RPMI7951 (cell line): ENCODE data around the gene TGM4. TPM values are rescaled to one million over a fixed set of nuclear protein-coding genes. Genes with fewer than 3 reads are reported as not detected.
"Not testable (repeated sequence)": the region's sequence is repeated elsewhere in the genome, so short reads cannot be mapped to it uniquely, and the experiment has no call there.

Source experiments
- DNase-seq: peaks from one replicate; pipeline ENCODE4 v3.0.0-alpha.2; 2012; ENCODE audit warnings: low read depth
- total RNA-seq: library from RNA; depleted of rRNA; stranded (reverse); fragments of >200 nt; shearing (Covaris generic); gene quantifications from 2 replicates; pipeline ENCODE4 v1.2.3, GENCODE V29; 2014; rRNA removed

TGM4 gene
- under 0.01 TPM in 1 of 2 replicates, not detected in the other for total RNA-seq

DNA sequence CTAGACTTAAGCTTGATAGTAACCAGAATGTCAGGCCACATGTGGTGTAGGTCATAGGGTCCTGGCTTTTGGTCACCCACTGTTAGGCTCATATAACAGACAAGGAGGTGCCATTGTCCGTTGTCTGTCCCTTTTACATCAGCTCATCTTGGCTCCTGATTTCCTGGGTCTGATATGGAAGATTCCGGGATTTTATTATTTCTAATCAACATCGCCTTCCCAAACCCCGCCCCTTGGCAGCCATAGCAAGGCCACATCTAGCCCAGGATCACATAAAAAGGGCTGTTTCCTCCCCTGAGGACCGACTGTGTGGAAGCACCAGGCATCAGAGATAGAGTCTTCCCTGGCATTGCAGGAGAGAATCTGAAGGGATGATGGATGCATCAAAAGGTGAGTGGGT, at the start of gene TGM4:
TSS of gene TGM4 (plus strand) at position 301 of the 400 bp plus-strand sequence. CDS start at position 372, 71 bp downstream.
- DNase-seq: no peak

DNA sequence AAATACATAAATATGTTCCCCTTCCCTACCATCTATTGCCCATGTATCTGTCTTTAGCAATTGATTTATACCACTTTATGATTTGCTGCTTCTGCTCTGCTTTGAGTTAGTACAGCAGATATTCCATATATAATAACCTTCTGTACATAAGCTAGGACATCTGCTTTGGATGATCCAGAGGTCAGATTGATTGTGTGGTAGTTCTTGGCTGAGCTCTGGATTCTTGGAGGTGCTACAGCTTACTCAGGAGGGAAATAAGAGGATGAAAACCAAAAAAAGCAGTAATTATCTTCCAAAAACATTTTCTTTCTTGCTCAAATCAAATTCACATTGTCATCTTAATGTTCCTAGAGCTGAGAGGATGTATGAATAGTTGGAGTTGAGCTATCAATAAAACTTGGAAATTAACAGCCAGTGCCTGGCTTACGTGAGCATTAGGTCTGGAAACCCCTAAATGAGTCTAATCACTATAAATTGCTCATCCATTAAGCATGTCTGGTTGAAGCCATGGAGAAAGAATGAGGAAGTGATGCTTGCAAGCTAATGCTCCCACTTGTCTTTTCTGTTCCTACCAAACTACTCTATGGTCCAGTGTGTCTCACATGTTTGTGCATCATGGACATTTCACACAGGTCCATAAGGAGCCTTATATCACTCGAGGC, 49.0 kb upstream of the TGM4 start:
- DNase-seq: no peak

DNA sequence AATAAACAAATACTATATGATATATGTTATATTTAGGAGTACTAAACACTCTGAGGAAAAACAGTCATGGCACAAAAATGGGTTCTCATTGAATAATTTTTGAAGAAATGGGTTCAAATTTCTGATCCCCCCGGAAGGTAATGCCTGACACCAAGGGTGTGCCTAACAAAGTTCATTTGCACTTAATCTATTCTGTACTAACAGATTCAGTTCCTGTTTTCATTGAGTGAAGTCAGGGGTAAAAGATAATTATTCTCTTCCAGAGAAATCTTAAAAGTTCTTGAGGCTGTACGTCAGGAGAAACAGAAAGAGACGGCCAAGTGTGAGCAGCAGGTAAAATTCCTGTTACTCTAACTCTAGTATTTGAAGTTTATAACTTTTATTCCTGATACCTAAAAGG, 47.2 kb upstream of the TGM4 start:
- no peak for DNase-seq

DNA sequence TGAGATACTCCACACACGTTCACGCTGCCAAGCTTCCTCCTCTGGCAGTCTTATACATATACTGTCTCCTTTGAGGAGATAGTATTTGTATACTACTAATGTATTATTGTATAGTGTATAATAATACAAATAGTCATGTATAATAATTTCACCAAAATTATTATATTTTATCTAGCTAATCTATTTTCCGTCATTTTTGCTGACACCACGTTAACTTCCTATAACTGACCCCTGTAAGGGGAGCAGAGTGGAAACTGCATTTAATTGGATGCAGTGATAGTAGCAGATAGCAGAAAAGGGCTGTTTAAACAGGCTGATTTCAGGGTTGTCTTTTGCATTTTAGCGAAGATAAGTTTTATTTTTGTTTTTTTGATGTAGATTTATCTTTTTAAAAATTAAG, 43.2 kb upstream of the TGM4 start:
- DNase-seq: no peak

DNA sequence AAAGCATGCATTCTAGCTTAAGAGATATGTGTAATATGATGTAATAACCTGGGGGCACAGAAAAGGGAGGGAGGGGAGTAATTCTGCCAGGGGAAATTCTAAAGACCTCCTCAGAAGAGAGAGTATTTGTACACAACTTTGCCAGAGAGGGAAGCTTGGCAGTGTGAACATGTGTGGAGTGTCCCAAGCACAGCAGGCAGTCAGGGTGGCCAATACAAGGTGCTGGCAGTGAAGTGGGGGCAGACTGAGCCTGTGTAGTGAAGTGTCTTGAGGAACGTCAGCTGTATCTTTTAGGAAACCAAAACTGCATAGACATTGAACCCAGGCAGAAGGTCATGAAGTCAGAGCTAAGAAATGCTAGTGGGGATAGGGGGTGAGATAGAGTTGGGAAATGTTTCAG, 42.4 kb upstream of the TGM4 start:
- no peak for DNase-seq

DNA sequence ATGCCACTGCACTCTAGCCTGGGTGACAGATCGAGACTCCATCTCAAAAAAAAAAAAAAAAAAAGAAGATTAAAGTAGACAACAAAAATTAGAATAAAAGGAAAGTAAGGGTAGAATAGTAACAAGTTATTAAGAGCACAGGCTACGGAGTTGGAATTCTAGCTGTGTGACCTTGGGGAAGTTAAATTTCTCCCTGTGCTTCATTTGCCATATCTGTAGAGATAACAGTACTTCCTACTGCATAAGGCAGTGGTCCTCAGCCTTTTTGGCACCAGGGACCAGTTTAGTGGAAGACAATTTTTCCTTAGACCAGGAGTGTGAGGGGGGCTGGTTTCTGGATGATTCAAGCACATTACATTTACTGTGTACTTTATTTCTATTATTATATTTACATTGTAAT, 41.4 kb upstream of the TGM4 start:
- DNase-seq: no peak

DNA sequence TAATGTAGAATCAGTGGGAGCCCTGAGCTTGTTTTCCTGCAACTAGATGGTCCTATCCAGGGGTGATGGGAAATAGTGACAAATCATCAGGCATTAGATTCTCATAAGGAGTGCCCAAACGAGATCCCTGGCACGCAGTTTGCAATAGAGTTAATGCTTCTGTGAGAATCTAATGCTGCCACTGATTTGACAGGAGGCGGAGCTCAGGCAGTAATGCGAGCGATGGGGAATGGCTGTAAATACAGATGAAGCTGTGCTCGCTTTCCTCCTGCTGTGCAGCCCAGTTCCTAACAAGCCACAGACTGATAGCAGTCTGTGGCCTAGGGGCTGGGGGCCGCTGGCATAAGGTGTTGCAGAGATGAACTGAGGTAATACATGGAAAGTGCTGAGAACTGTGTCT, 41.0 kb upstream of the TGM4 start:
- no peak for DNase-seq

DNA sequence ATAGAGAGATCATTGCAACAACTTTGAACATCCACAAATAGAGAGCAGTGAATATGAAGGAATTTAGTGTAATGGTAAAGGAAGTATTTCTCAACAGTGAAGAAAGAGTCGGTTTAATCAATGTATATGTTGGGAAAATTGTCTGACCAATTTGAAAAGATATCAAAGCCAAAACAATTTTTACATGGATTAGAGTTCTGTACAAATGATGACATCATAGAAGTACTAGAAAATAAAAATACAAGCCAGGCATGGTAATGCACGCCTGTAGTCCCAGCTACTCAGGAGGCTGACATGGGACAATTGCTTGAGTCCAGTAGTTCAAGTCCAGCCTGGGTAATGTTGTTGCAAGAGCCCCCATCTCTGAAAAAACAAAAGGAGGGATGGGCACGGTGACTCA, 38.7 kb upstream of the TGM4 start:
- DNase-seq: no peak

DNA sequence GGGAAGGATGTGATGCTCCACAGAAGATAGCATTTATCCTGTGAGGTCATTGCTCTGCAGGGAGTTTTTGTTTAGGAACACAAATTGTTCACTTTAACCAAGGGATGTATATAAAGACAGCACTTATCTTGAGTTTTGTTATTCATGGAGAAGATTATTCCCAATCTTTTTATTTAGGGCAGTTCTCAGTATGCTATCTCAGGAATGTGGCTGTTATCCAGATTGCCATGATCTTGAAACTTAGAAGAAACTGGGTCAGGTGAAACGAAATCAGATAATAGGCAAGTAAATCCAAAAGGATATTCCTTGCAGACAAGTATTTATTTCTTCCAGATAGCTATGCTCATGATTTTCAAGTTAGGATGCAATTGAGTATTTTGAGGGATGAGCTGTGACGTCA, 32.0 kb upstream of the TGM4 start:
- DNase-seq: no peak

DNA sequence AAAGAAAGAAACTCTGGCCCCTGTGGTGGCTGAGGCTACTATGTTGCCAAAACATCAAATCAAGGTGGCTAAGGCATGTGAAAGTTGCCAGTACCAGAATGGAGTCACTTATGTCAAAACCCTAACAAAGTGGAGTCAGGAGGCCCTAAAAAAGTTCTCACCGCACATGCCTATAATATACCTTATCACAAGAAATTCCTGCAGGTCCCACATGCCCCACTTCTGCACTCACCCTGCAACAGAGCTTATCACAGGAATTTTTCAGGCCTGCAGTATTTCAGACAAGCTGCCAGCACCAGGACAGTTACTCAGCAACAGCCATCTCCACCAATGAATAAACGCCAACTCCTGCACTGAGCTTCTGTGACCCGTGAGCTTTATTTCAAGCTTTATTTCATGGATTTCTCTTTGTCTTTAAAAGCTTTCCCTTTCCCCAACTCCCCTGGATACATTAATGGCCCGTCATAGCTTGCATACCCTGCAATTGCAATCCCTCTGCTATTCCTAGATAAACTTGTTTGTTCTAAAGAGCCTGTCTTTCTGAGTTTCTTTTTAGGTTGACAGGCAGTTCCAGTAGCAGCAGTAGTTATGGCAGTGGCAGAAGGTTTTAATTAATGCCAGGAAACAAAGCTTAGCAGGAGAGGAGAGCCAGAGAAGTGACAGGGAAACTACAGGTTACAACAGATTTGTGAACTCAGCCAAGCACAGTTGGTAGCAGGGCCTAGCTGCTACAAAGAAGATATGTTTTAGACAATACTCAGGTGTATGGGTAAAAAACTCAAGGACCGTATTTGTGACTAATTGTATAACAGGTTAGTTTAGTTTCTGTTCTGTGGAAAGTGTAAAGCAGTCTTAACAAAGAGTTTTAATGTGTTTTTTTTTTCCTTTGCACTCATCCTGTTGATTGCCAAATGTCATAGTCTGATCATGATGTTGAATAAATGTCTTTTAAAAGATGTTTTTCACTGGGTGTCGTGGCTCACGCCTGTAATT, 28.6 kb upstream of the TGM4 start:
- no peak for DNase-seq

DNA sequence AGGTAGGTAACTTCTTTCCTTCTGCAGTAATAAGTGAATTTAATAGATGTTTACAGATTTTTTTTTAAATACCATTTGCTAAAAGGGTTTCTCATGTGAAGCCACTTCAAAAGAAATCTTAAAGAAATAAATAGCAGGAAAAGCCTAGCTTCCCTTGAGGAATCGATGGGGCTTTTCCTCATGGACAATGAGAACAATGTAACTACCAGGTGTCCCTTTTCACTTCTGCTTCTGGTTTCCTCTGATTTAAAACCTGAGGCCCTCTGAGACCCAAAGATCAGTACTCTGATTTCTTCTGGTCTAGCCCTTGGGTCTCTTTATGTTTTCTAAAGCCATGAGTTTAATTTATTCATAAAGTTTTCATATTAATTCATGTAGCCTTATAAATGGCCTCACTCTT, 25.8 kb upstream of the TGM4 start:
- DNase-seq: no peak

DNA sequence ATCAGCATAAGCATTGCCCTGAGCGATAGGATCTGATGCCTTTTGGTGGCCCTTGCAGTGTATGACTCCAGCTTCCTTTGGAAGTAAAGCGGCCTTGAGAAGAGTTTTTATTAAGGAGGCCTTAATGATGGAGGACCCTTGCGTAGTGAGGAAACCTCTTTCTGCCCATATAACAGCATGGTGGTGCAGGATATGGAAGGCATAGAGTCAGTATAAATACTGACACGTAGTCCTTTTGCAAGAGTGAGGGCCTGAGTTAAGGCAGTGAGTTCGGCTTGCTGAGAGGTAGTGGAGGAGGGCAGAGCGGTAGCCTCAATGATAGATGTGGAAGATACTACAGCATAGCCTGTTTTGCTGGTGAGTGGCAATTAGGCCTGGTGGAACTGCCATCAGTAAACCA, 17.7 kb upstream of the TGM4 start:
- not testable (repeated sequence) for DNase-seq

DNA sequence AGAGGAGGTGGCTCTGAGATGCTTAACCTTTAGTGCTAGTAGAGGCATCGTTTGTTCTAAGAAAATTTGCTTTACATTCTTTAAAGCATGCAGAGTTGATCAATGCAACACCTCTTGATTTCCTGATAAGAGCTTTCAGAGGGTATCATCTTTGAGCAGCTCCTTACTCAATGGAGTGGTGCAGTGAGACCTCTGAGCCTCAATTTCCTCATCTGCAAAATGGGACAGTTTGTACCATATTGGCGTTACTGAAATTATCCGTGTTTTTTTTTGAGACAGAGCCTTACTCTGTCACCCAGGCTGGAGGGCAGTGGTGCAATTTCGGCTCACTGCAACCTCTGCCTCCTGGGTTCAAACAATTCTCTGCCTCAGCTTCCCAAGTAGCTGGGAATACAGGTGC, 14.3 kb upstream of the TGM4 start:
- DNase-seq: no peak

DNA sequence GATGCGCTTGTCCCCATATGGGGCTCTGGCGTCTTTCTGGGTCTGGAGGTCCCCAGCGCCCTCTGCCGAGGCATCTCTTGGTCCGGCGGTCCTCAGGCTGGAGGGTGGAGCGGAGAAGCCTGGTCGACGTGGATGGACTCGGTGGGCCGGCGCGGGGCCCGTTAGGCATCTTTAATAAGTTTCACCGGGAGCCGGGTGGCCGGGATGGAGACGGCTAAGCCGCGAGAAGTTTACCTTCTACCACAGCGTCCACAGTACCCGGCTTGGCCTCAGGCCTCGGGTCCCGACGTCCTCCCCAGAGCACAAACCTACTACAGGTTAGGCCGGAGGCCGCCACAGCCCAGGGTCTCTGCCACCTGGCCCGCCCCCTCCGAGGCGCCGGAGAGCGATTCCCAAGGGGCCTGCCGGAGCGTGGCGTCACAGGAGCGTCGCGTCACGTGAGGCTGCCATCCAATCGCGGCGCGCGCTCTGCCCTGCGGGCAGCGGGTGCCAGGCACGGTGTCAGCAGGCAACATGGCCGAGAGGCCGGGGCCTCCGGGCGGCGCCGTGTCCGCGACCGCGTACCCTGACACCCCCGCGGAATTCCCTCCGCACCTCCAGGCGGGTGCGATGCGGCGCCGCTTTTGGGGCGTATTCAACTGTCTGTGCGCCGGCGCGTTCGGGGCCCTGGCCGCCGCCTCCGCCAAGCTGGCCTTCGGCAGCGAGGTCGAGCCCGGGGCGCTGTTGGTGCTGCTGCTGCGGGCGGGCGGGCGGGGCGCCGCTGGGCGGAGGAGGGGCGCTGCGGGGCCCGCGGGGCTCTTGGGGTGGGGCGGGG, 12.8 kb upstream of the TGM4 start, which contains the start of gene TMEM42:
TSS of gene TMEM42 (plus strand) at position 501 of the 814 bp plus-strand sequence. CDS start at position 514, 13 bp downstream.
- peak; percentile 85 for DNase-seq

DNA sequence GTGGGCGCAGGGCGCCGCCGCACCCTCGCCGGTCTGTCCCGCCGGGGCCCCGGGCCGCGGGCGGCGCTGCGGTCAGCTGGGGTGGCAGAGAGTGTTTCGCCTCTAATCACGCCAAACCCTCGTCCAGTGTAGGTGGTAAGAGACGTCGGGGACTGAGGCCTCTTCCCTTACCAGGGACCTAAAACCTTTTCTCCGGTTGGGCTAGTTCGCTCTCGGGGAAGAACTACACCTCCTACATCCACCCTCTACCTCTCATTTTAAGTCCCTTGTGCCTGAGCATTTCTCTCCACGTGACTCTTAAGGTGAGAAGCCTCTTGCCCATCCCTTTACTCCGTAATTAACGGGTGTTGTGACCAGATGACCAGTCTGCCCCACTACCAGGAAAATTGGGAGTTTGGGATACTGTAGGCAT, 12.2 kb upstream of the TGM4 start:
- DNase-seq: peak; percentile 50

DNA sequence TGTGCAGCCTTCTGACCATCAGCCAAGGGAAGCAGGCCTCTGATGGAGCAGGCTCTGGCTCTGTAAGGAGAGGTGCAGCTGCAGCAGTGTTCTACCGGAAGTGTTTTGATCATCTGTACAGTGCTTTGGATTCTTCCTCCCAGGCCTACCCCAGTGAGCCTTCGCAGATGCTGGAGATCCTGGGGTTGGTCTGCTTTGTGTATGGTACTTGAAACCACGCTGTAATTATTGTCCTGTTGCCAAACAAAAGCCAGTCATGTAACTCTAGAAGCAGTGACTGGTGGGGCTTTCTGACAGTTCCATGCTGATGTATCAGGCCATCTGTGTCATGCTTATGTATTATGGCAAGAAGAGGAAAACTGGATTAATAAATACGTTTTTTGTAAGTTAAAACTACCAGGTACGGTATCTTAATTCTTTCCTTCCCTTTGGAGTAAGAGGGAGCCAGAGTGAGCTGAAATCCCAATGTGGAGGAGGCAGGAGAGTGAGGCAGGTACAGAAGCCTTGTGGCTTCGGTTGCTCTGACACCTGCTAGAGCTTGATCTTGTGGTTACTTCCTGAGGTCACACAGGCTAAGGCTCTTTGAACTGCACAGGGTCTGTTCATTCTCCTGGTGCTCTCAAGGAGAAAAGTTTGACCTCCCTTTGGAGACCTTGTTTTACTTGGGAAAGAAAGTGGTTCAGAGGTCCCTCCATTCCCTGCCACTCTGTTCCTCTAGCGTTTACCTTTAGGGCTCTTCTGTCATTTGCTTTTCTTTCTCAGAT, 9.0 kb upstream of the TGM4 start:
- DNase-seq: no peak

DNA sequence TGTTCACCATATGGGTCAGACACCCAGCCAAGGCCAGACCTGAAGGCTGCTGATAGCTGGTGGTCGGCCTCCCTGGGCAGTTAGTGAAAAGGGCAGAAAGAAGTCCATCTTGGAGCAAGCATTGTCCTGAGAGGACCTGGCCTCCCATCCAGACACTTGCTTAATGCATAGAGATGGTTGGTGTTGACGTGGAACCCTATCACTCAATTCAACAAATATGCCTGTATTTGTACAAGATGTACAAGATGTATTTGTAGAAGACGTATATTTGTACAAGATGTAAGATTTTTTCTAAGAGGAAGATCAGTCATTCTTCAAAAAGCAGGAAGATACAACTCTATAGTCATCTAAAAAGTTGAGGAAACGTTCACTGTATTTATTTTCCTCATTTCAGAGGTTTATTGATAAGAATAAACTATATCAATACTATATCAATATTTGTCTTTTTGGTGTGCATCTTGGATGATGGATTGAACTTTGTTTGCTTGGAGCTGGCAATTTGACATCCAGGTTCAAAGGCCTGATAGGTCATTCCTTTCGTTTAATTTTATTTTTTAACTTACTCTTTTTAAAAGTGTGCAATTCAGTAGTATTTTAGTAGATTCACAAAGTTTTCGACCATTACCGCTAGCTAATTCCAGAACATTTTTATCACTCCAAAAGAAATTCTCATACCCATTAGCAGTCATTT, 6.8 kb upstream of the TGM4 start:
- DNase-seq: no peak

DNA sequence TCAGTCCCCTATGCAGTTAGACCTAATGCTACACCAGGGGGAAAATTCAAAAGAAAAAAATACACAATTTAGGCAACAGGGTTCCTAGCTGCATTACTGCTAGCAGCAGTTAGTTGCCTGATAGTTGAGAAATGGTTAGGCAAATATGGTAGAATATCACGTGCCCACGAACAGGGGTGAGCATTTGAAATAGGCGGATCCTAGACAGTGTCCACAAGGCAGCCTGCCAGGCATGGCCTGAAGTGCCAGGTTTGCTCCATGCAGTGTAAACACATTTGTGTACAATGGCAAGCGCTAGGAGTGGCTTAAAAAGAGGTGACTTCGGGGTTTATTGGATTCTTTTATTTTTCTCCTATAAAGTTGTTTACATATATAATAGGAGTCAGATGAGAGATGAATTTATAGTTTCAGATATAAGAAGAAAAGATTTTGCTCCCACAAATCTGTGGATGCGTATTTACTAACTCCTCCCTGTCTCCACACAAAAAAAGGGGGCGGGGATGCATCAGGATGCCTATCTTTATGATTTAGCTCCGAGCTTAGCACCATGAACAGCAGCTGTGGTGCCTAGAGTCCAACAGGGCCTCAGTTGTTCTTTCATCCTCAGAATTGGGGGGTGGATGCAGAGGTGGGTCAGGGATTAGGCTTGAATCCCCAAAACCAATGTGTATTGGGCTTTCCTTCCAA, 3.9 kb upstream of the TGM4 start:
- DNase-seq: no peak

DNA sequence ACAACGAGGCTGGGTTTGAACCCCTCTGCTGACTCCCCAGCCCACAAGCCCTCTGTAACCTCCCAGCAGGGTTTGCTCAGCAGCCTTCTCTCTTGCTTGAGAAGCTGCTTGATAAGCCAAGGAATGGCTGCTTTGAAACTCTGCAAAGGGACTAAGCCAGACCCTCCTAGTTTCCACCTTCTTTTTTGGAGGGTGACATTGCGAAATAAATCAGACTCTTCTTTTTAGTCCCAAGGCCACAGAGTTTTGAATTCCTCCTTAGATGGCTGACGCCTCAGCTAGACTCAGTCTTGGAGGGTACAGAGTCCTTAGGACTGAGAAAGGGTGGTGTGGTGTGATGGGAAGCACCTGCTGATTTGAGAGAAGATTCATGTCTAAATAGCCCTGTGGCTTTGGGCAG, 1.2 kb downstream of the TGM4 start:
- no peak for DNase-seq

DNA sequence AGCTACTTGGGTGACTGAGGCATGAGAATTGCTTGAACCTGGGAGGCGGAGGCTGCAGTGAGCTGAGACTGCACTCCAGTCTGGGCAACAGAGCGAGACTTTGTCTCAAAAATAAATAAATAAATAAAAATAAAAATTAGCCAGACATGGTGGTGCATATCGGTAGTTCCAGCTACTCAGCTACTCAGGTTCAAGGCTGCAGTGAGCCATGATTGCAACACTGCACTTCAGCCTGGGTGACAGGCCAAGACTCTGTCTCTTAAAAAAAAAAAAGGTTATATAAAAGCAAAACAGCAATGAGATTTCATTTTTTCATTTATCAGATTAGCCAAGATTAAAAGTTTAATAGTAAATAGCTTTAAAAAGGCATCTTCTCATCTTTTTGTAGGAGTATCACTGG, 2.9 kb downstream of the TGM4 start:
- no peak for DNase-seq
